ENCODE results near the gene COX7A2. TPM values are rescaled to one million over a fixed set of nuclear protein-coding genes. Genes with fewer than 3 reads are reported as not detected.

The COX7A2 gene
- total RNA-seq, 1 experiment from 2014 or later, result 524 TPM

GRCh38 chr6:75262716-75263400, 19.3 kb upstream of the COX7A2 start:
- Histone ChIP-seq H4K20me1 (ENCODE audit: insufficient read depth) (peaks cover 22% of the 10 kb centered on the region), H3F3A (ENCODE audit: insufficient read depth, low read depth) (peaks cover 3% of the 10 kb centered on the region; the same call in 1 of the 2 replicates), H3K79me2 (ENCODE audit: low read depth) (peaks cover 8% of the 10 kb centered on the region), H3K36me3 (ENCODE audit: low read depth) (peaks cover 13% of the 10 kb centered on the region; the same call in 1 of the 2 replicates), H3K4me3 (no peak overlapping the region), H3K4me2 (no peak overlapping the region), H3K27ac (no peak overlapping the region), H3K27me3 (ENCODE audit: insufficient read depth, low read depth) (no peaks in the 10 kb centered on the region), H3K4me1 (replicated peaks; ENCODE audit: insufficient read depth) (0 out of 2 replicates have a peak, but pooled peaks cover under 1% of the 10 kb centered on the region), H3K9me3 (ENCODE audit: insufficient read depth, low read depth) (0 out of 2 replicates have a peak, but pooled peaks cover 3% of the 10 kb centered on the region), H3K9me2 (ENCODE audit: insufficient read depth) (no peaks in the 10 kb centered on the region), H2AFZ (no peak overlapping the region)
- no peak for DNase-seq
- no peak for TF ChIP-seq CTCF (conservative IDR thresholded peaks at IDR 0.05)
- ChIA-PET CTCF (interaction anchor here (0.7 kb wide), 1 partner anchor 35 kb away, joined by 3 read pairs; no protein-coding TSS in a partner anchor), POLR2A (ENCODE audit: unreplicated experiment) (no interaction called here)
- intact Hi-C loops (cut with micrococcal nuclease; ENCODE audit: unreplicated experiment), result loop anchor here (1.0 kb wide), 1 partner anchor 15 kb away; no protein-coding TSS in a partner anchor
- BruUV-seq (replicated peaks), result no TSS peak

GRCh38 chr6:75261299-75261698, 17.7 kb upstream of the COX7A2 start:
- no peak overlapping the region for H2AFZ ChIP-seq
- CTCF ChIA-PET, result no interaction called here
- H3K9me2 ChIP-seq (ENCODE audit: insufficient read depth), result no peaks in the 10 kb centered on the region
- no peaks in the 10 kb centered on the region for H3K27me3 ChIP-seq (ENCODE audit: insufficient read depth, low read depth)
- no peak for TF ChIP-seq EZH2 (IDR thresholded peaks at IDR 0.05; ENCODE audit: low read depth)
- TF ChIP-seq CTCF (conservative IDR thresholded peaks at IDR 0.05), result no peak
- no peaks in the 10 kb centered on the region for H3K4me1 ChIP-seq (replicated peaks; ENCODE audit: insufficient read depth)
- no TSS peak for BruUV-seq (replicated peaks)
- H4K20me1 ChIP-seq (ENCODE audit: insufficient read depth), result peaks cover 8% of the 10 kb centered on the region
- no peak overlapping the region for H3K27ac ChIP-seq
- no peaks in the 10 kb centered on the region for H3K9me3 ChIP-seq (ENCODE audit: insufficient read depth, low read depth)
- peaks cover under 1% of the 10 kb centered on the region; the same call in 1 of the 2 replicates for H3F3A ChIP-seq (ENCODE audit: insufficient read depth, low read depth)
- H3K4me3 ChIP-seq, result no peak overlapping the region
- no peak for DNase-seq
- intact Hi-C loops (cut with micrococcal nuclease; ENCODE audit: unreplicated experiment), result no loop called here
- peaks cover 5% of the 10 kb centered on the region for H3K79me2 ChIP-seq (ENCODE audit: low read depth)
- H3K36me3 ChIP-seq (ENCODE audit: low read depth), result peaks cover 20% of the 10 kb centered on the region; the same call in 1 of the 2 replicates
- no peak overlapping the region for H3K4me2 ChIP-seq
- POLR2A ChIA-PET (ENCODE audit: unreplicated experiment), result no interaction called here

GRCh38 chr6:75257343-75258087, 13.9 kb upstream of the COX7A2 start:
- intact Hi-C loops (cut with micrococcal nuclease; ENCODE audit: unreplicated experiment), result no loop called here
- Histone ChIP-seq H2AFZ (no peak overlapping the region), H3K27me3 (ENCODE audit: insufficient read depth, low read depth) (no peaks in the 10 kb centered on the region), H3K9me3 (ENCODE audit: insufficient read depth, low read depth) (no peaks in the 10 kb centered on the region), H3K27ac (no peak overlapping the region), H4K20me1 (ENCODE audit: insufficient read depth) (no peaks in the 10 kb centered on the region), H3K9me2 (ENCODE audit: insufficient read depth) (no peaks in the 10 kb centered on the region), H3F3A (ENCODE audit: insufficient read depth, low read depth) (peaks cover 4% of the 10 kb centered on the region; the same call in 1 of the 2 replicates), H3K79me2 (ENCODE audit: low read depth) (no peaks in the 10 kb centered on the region), H3K4me3 (no peak overlapping the region), H3K36me3 (ENCODE audit: low read depth) (peaks cover 26% of the 10 kb centered on the region; the same call in 1 of the 2 replicates), H3K4me2 (no peak overlapping the region), H3K4me1 (replicated peaks; ENCODE audit: insufficient read depth) (no peaks in the 10 kb centered on the region)
- no peak for TF ChIP-seq EZH2 (IDR thresholded peaks at IDR 0.05; ENCODE audit: low read depth)
- no peak for TF ChIP-seq CTCF (conservative IDR thresholded peaks at IDR 0.05)
- no peak for DNase-seq
- BruUV-seq (replicated peaks), result no TSS peak
- ChIA-PET POLR2A (ENCODE audit: unreplicated experiment) (no interaction called here), CTCF (no interaction called here)
